Activated CD4-positive, alpha-beta T cell treated with anti-CD3 and anti-CD28 coated beads, Interleukin-10, Interleukin-2, amounts not matched to agents 100 ng/mL and 50 ng/mL, durations not matched to agents 16 hours and 8 hours (primary cell): Measurements from ENCODE around the gene KASH5.

Experiments used
- DNase-seq: peaks from one replicate; pipeline ENCODE4 v3.0.0-alpha.2; 2020

Gene KASH5

DNA sequence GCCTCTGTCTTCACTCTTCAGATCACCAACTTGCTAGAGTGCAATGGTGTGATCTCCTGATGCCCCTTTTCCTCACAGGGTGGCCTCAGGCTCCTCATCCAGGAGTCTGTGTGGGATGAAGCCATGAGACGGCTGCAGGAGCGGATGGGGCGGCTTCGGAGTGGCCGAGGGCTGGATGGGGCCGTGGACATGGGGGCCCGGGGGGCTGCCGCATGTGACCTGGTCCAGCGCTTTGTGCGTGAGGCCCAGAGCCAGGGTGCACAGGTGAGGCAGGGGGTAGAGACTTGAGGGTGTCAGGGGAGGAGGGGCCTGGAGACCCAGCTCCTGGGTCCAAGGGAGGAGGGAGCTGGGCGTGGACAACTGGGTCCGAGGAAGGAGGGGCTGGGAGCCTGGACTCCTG is 74.4 kb downstream of the KASH5 start:
- no peak for DNase-seq

DNA sequence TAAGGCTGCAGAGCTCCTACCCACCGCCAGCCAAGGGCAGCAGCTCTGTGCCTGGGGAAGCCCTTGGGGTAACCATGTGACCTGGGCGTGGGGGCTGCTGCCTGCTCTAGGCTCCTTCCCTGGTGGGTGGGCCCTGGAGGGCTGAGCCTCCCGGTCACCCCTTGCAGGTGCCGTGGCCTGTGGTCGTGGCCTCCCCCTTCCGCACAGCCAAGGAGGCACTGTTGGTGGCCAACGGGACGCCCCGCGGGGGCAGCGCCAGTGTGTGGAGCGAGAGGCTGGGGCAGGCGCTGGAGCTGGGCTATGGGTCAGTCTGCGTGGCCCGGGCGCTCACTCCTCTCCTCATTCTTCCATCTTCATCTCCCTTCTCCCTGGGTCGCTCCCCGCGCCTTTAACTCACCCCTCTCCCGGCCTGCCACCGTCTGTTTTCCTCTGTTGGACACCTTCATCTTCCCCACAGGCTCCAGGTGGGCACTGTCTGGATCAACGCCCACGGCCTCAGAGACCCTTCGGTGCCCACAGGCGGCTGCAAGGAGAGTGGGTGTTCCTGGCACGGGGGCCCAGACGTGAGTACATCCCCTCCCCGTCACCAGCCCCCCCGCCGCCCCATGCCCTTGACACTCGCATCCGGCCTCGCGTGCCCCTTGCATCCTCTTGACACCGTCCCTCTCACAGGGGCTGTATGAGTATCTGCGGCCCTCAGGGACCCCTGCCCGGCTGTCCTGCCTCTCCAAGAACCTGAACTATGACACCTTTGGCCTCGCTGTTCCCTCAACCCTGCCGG is 76.1 kb downstream of the KASH5 start:
- DNase-seq = no peak

DNA sequence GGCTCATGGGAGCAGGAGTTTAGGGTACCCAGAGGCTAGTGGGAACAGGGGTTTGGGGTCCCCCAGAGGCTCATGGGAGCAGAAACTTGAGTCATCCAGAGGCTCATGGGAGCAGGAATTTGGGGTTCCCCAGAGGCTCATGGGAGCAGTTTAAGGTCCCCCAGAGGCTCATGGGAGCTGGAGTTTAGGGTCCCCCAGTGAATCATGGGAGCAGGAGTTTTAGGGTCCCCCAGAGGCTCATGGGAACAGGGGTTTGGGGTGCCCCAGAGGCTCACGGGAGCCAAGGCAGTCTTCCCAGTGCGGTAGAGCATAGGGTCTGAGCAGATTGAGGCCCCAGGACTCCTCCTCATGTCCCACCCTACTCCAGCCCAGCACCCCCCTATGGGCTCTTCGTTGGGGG is 77.3 kb downstream of the KASH5 start:
- no peak for DNase-seq
